Bone marrow (tissue), 2 donors: ENCODE results near the gene PGAM1.
"Not testable (repeated sequence)": the region's sequence is repeated elsewhere in the genome, so short reads cannot be mapped to it uniquely, and the experiment has no call there.

Experiments
- DNase-seq, 2 donors: peaks; one replicate each; lab custom pipeline; 2025; lab: John Stamatoyannopoulos, UW

Gene PGAM1

GRCh38 chr10:97407952-97408248, 18.1 kb upstream of the PGAM1 start:
- no peak for DNase-seq

GRCh38 chr10:97408496-97408992, 17.4 kb upstream of the PGAM1 start:
- no peak for DNase-seq

- DNase-seq: no peak
Measured at GRCh38 chr10:97411406-97411805, 14.6 kb upstream of the PGAM1 start.

GRCh38 chr10:97412891-97413304, 13.1 kb upstream of the PGAM1 start:
- DNase-seq: no peak

- DNase-seq: no peak
Measured at GRCh38 chr10:97416565-97416964, 9.4 kb upstream of the PGAM1 start.

- not testable (repeated sequence) for DNase-seq
Measured at GRCh38 chr10:97423757-97424098, 2.3 kb upstream of the PGAM1 start.

GRCh38 chr10:97426776-97427570, 982 bp downstream of the PGAM1 start:
- DNase-seq: no peak

GRCh38 chr10:97427571-97428179, 1.7 kb downstream of the PGAM1 start:
- no peak for DNase-seq

GRCh38 chr10:97428572-97428981, 2.6 kb downstream of the PGAM1 start:
- DNase-seq: no peak

GRCh38 chr10:97434055-97434454, 8.1 kb downstream of the PGAM1 start:
- no peak for DNase-seq

GRCh38 chr10:97434557-97434956, 8.6 kb downstream of the PGAM1 start:
- no peak for DNase-seq

GRCh38 chr10:97435211-97435610, 9.2 kb downstream of the PGAM1 start:
- no peak for DNase-seq

- DNase-seq: no peak
Measured at GRCh38 chr10:97442277-97442676, 16.3 kb downstream of the PGAM1 start.

- DNase-seq: no peak
Measured at GRCh38 chr10:97444212-97444611, 18.2 kb downstream of the PGAM1 start.

GRCh38 chr10:97445357-97445721, 19.3 kb downstream of the PGAM1 start:
- DNase-seq: no peak

GRCh38 chr10:97445722-97446639, 20.0 kb downstream of the PGAM1 start, which contains the start of the genes EXOSC1 and ZDHHC16:
EXOSC1 (minus strand) TSS chr10:97446006; CDS start chr10:97445985, 21 bp downstream.
ZDHHC16 (plus strand) TSS chr10:97446175; CDS start chr10:97451676, 5,501 bp downstream.
- peak; percentile 55 to 86 for DNase-seq

- no peak for DNase-seq
Measured at GRCh38 chr10:97450828-97451227, 24.8 kb downstream of the PGAM1 start.

- DNase-seq: no peak
Measured at GRCh38 chr10:97451605-97452004, 25.6 kb downstream of the PGAM1 start.

GRCh38 chr10:97452352-97452751, 26.4 kb downstream of the PGAM1 start:
- DNase-seq: no peak

GRCh38 chr10:97454330-97455036, 28.5 kb downstream of the PGAM1 start:
- DNase-seq: no peak

- no peak for DNase-seq
Measured at GRCh38 chr10:97456034-97456685, 30.2 kb downstream of the PGAM1 start.
